ENCODE measurements around the gene ASB7.

GRCh38 chr15:100695048-100695447 is 92.7 kb downstream of the ASB7 start:
- no peak for TF ChIP-seq EZH2phosphoT487 (IDR thresholded peaks at IDR 0.05; ENCODE audit: low read depth, severe bottlenecking, unreplicated experiment)
- no peak for TF ChIP-seq CTCF (IDR thresholded peaks at IDR 0.05; ENCODE audit: poor library complexity)

Data from hepatocyte (in vitro differentiated cells).